H9 (cell line): ENCODE data around the gene CCDC138. TPM values are rescaled to one million over a fixed set of nuclear protein-coding genes. Genes with fewer than 3 reads are reported as not detected.

ENCODE experiments used
- DNase-seq: peaks from one replicate; pipeline ENCODE4 v3.0.0-alpha.2; 2017
- H2AFZ ChIP-seq: one replicate; pipeline ENCODE4 v1.6.1; 2013; ENCODE audit warnings: mild to moderate bottlenecking, low read length, control low read depth, moderate library complexity
- H2AK5ac ChIP-seq: 2 replicates; pipeline ENCODE4 v1.6.1; 2013; ENCODE audit warnings: low read length, control low read depth, mixed read lengths; ENCODE audit not compliant: insufficient read length
- H2BK120ac ChIP-seq: one replicate; pipeline ENCODE4 v1.6.1; 2013; ENCODE audit warnings: low read depth, mild to moderate bottlenecking, low read length, control low read depth, inconsistent platforms; ENCODE audit not compliant: poor library complexity, severe bottlenecking
- H2BK12ac ChIP-seq: 2 replicates; pipeline ENCODE4 v1.6.1; 2013; ENCODE audit warnings: low read length, control low read depth, mixed read lengths, low read depth; ENCODE audit not compliant: insufficient read length
- H2BK15ac ChIP-seq: 2 replicates; pipeline ENCODE4 v1.6.1; 2013; ENCODE audit warnings: low read depth, low read length, control low read depth
- H2BK20ac ChIP-seq: one replicate; pipeline ENCODE4 v1.6.1; 2013; ENCODE audit warnings: low read depth, mild to moderate bottlenecking, low read length, control low read depth, inconsistent platforms; ENCODE audit not compliant: poor library complexity, severe bottlenecking
- H2BK5ac ChIP-seq: 2 replicates; pipeline ENCODE4 v1.6.1; 2013; ENCODE audit warnings: low read length, control low read depth, mixed read lengths; ENCODE audit not compliant: insufficient read length
- H3K14ac ChIP-seq: 2 replicates; pipeline ENCODE4 v1.6.1; 2013; ENCODE audit warnings: low read length, control low read depth; ENCODE audit not compliant: insufficient read depth
- H3K18ac ChIP-seq: 2 replicates; pipeline ENCODE4 v1.6.1; 2013; ENCODE audit warnings: low read depth, mild to moderate bottlenecking, mixed read lengths, low read length, control low read depth; ENCODE audit not compliant: insufficient read length
- H3K23ac ChIP-seq: 2 replicates; pipeline ENCODE4 v1.6.1; 2013; ENCODE audit warnings: low read length, control low read depth, mixed read lengths, low read depth; ENCODE audit not compliant: insufficient read length
- H3K23me2 ChIP-seq: 2 replicates; pipeline ENCODE4 v1.6.1; 2013; ENCODE audit warnings: low read depth, mild to moderate bottlenecking, mixed read lengths, low read length, control low read depth; ENCODE audit not compliant: insufficient read length, poor library complexity, severe bottlenecking
- H3K27ac ChIP-seq: 2 replicates; pipeline ENCODE4 v1.5.1; 2013; ENCODE audit warnings: low read length, control low read depth, mixed read lengths, low read depth; ENCODE audit not compliant: insufficient read length
- H3K27me3 ChIP-seq: 2 replicates; pipeline ENCODE4 v1.6.1; 2013; ENCODE audit warnings: low read length, control low read depth, inconsistent platforms; ENCODE audit not compliant: insufficient read depth
- H3K4ac ChIP-seq: 2 replicates; pipeline ENCODE4 v1.6.1; 2013; ENCODE audit warnings: low read depth, mild to moderate bottlenecking, control low read depth, inconsistent platforms, low read length, moderate library complexity
- H3K4me1 ChIP-seq: 2 replicates; pipeline ENCODE4 v1.6.1; 2013; ENCODE audit warnings: low read length, control low read depth, inconsistent platforms; ENCODE audit not compliant: insufficient read depth
- H3K4me2 ChIP-seq: 2 replicates; pipeline ENCODE4 v1.6.1; 2013; ENCODE audit warnings: low read length, control low read depth, mixed read lengths; ENCODE audit not compliant: insufficient read length, insufficient read depth
- H3K56ac ChIP-seq: 2 replicates; pipeline ENCODE4 v1.6.1; 2013; ENCODE audit warnings: low read depth, mild to moderate bottlenecking, mixed read lengths, low read length, control low read depth; ENCODE audit not compliant: insufficient read length
- H3K79me1 ChIP-seq: 2 replicates; pipeline ENCODE4 v1.6.1; 2013; ENCODE audit warnings: low read depth, mild to moderate bottlenecking, moderate library complexity, low read length, control low read depth, inconsistent platforms; ENCODE audit not compliant: insufficient read depth, poor library complexity, severe bottlenecking
- H3K79me2 ChIP-seq: 2 replicates; pipeline ENCODE4 v1.6.1; 2013; ENCODE audit warnings: low read length, control low read depth, inconsistent platforms; ENCODE audit not compliant: insufficient read depth
- H3K9ac ChIP-seq: 2 replicates; pipeline ENCODE4 v1.6.1; 2013; ENCODE audit warnings: low read length, control low read depth, mixed read lengths; ENCODE audit not compliant: insufficient read length; ENCODE audit errors: extremely low read depth
- H3K9me3 ChIP-seq: one replicate; pipeline ENCODE4 v1.6.1; 2013; ENCODE audit warnings: low read depth, low read length, inconsistent platforms; ENCODE audit not compliant: control insufficient read depth
- H3T11ph ChIP-seq: one replicate; pipeline ENCODE4 v1.6.1; 2013; ENCODE audit warnings: mild to moderate bottlenecking, low read length, control low read depth, inconsistent platforms
- H4K20me1 ChIP-seq: one replicate; pipeline ENCODE4 v1.6.1; 2013; ENCODE audit not compliant: control insufficient read depth, insufficient read length, insufficient read depth
- H4K5ac ChIP-seq: 2 replicates; pipeline ENCODE4 v1.6.1; 2013; ENCODE audit warnings: low read depth, mild to moderate bottlenecking, mixed read lengths, low read length, control low read depth; ENCODE audit not compliant: insufficient read length
- H4K8ac ChIP-seq: replicated peaks from 2 replicates; pipeline ENCODE4 v1.6.1; 2013; ENCODE audit warnings: low read length, control low read depth, mixed read lengths, low read depth; ENCODE audit not compliant: insufficient read length
- H4K91ac ChIP-seq: 2 replicates; pipeline ENCODE4 v1.6.1; 2013; ENCODE audit warnings: low read depth, mild to moderate bottlenecking, moderate library complexity, mixed read lengths, low read length, control low read depth; ENCODE audit not compliant: insufficient read length
- H3K27ac Mint-ChIP-seq, 3 experiments: 2 replicates in 2 of 3; 3 replicates in 1 of 3; pipeline ENCODE4 v1.8.0; 2020 to 2021; ENCODE audit warnings: mixed read lengths in 3 of 3, mild to moderate bottlenecking in 1 of 3, moderate library complexity in 1 of 3
- H3K27me3 Mint-ChIP-seq: 2 replicates; pipeline ENCODE4 v1.8.0; 2021; ENCODE audit warnings: low read depth, mild to moderate bottlenecking, moderate library complexity, mixed read lengths
- H3K36me3 Mint-ChIP-seq, 3 experiments: 2 replicates in 2 of 3; 3 replicates in 1 of 3; pipeline ENCODE4 v1.8.0; 2020 to 2021; ENCODE audit warnings: low read depth in 3 of 3, mixed read lengths in 3 of 3; ENCODE audit not compliant: insufficient read depth in 1 of 3
- H3K4me1 Mint-ChIP-seq, 2 experiments: 2 replicates each; pipeline ENCODE4 v1.8.0; 2020; ENCODE audit warnings: mixed read lengths in 2 of 2
- H3K4me3 Mint-ChIP-seq, 2 experiments: 2 replicates in 1 of 2; 3 replicates in 1 of 2; pipeline ENCODE4 v1.8.0; 2020 to 2021; ENCODE audit warnings: mild to moderate bottlenecking in 2 of 2, mixed read lengths in 2 of 2, moderate library complexity in 1 of 2
- H3K9me3 Mint-ChIP-seq, 2 experiments: 2 replicates in 1 of 2; 3 replicates in 1 of 2; pipeline ENCODE4 v1.8.0; 2020; ENCODE audit warnings: mild to moderate bottlenecking in 2 of 2, mixed read lengths in 2 of 2, moderate library complexity in 1 of 2
- WGBS: extraction: QIAGEN DNeasy Blood & Tissue Kit; methylation state at CpG from one replicate; pipeline ENCODE4 v1.1.7; 2013; ENCODE audit warnings: missing lambda C conversion rate, low lambda C conversion rate, mixed read lengths; ENCODE audit not compliant: insufficient read length; ENCODE audit errors: extremely low coverage; 5-methylcytosine and 5-hydroxymethylcytosine counted together
- total RNA-seq: library from RNA; stranded (reverse); gene quantifications from 2 replicates; pipeline ENCODE4 v1.2.1, GENCODE V29; 2021
- TF ChIP-seq, protein P1 (sequence below): fragments of 200-600 bp; sonication (generic); conservative IDR thresholded peaks from 3 replicates; pipeline ENCODE4 v1.8.0; 2021; ENCODE audit warnings: antibody characterized with exemption, mild to moderate bottlenecking

Gene CCDC138
- total RNA-seq, 1 experiment from 2014 or later = 32.7 TPM

DNA sequence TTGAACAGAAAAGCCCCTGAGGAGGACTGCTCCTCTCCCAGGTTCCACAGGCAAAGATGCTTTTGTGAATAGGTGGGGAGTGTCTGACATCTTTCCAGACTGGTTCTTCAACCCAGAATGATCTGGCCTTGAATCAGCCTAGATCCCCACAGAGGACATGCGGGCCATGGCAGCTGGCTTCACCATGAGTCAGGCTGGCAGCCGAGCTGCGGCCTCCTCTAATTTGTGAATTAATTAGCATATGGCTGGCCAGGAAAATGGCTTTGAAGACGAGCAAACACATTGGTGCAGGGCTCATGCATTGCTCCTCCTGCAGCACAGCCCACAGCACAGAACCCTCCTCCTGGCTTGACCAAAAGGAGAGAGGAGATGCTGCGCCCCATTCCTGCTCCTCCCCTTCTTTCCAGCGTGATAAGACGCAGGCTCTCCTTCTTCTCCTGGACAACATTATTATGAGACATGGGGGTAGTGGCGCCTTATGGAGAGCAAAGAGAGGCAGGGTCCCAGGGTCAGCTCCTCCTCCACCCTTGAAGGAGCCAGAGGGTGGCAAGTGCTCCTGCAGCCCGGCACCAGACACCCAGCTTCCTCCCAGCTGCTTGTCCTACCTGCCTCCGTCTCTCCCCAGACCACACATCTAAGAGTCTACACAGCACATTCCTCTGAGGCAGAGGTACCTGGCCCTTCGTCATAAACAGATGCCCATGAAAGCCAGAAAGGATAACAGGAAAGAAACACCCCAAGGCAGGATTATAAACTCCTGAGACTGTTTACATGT lies 135.8 kb downstream of the CCDC138 start:
- no peak overlapping the region for H2BK5ac ChIP-seq
- no peak overlapping the region for H3K23ac ChIP-seq
- H3K23me2 ChIP-seq = no peaks in the 10 kb centered on the region
- no CpG with 5 or more reads among the region's 11 CpGs for WGBS
- H3K36me3 Mint-ChIP-seq = no peaks in the 10 kb centered on the region
- no peak overlapping the region for H3T11ph ChIP-seq
- no peak overlapping the region for H4K5ac ChIP-seq
- no peak overlapping the region for H4K91ac ChIP-seq
- TF ChIP-seq, protein P1, sequence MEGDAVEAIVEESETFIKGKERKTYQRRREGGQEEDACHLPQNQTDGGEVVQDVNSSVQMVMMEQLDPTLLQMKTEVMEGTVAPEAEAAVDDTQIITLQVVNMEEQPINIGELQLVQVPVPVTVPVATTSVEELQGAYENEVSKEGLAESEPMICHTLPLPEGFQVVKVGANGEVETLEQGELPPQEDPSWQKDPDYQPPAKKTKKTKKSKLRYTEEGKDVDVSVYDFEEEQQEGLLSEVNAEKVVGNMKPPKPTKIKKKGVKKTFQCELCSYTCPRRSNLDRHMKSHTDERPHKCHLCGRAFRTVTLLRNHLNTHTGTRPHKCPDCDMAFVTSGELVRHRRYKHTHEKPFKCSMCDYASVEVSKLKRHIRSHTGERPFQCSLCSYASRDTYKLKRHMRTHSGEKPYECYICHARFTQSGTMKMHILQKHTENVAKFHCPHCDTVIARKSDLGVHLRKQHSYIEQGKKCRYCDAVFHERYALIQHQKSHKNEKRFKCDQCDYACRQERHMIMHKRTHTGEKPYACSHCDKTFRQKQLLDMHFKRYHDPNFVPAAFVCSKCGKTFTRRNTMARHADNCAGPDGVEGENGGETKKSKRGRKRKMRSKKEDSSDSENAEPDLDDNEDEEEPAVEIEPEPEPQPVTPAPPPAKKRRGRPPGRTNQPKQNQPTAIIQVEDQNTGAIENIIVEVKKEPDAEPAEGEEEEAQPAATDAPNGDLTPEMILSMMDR = no peak
- H3K56ac ChIP-seq = no peak overlapping the region
- no peak overlapping the region for H2BK120ac ChIP-seq
- peaks cover 7 to 25% of the 10 kb centered on the region in 2 experiments; a peak in 3 of 4 replicates for H3K4me1 Mint-ChIP-seq
- no peak overlapping the region for H2BK15ac ChIP-seq
- no peak overlapping the region for H4K8ac ChIP-seq
- H3K9me3 Mint-ChIP-seq = no peaks in the 10 kb centered on the region
- no peaks in the 10 kb centered on the region for H3K79me1 ChIP-seq
- H3K4ac ChIP-seq = no peak overlapping the region
- DNase-seq = peak; percentile 27
- no peak overlapping the region for H3K4me3 Mint-ChIP-seq
- H2AFZ ChIP-seq = no peak overlapping the region
- no peak overlapping the region for H2BK20ac ChIP-seq
- no peaks in the 10 kb centered on the region for H4K20me1 ChIP-seq
- no peak overlapping the region for H2AK5ac ChIP-seq
- H3K9ac ChIP-seq = no peak overlapping the region
- H3K27ac ChIP-seq = no peak overlapping the region
- no peaks in the 10 kb centered on the region for H3K27me3 ChIP-seq
- H3K27ac Mint-ChIP-seq = peak overlapping the region in 1 of 3 experiments; percentile 31; a peak in 1 of 7 replicates
- no peaks in the 10 kb centered on the region for H3K79me2 ChIP-seq
- no peak overlapping the region for H3K4me2 ChIP-seq
- H2BK12ac ChIP-seq = no peak overlapping the region
- peaks cover 2% of the 10 kb centered on the region; the same call in 1 of the 2 replicates for H3K27me3 Mint-ChIP-seq
- H3K9me3 ChIP-seq = no peaks in the 10 kb centered on the region
- no peaks in the 10 kb centered on the region for H3K4me1 ChIP-seq
- no peak overlapping the region for H3K18ac ChIP-seq
- no peak overlapping the region; the same call in 1 of the 2 replicates for H3K14ac ChIP-seq
